DND-41 (cell line): ENCODE data around the gene PAK4.
"Not testable (repeated sequence)": the region's sequence is repeated elsewhere in the genome, so short reads cannot be mapped to it uniquely, and the experiment has no call there.

ENCODE experiments used
- ATAC-seq: fragments of 200-7000 bp; cut with Tn5 transposase; 3 replicates; pipeline ENCODE4 v1.9.1; 2021; ENCODE audit warnings: low read depth; ENCODE audit not compliant: insufficient read depth
- DNase-seq: peaks from one replicate; pipeline ENCODE4 v3.0.0-alpha.2; 2020
- H2AFZ ChIP-seq: 2 replicates; pipeline ENCODE4 v1.6.0; 2012; ENCODE audit warnings: low read depth, low read length
- H3K27ac ChIP-seq: 2 replicates; pipeline ENCODE4 v1.5.1; 2012; ENCODE audit warnings: low read length, inconsistent platforms
- H3K27me3 ChIP-seq: fragments of 200-600 bp; sonication (generic); 2 replicates; pipeline ENCODE4 v1.6.0; 2012; ENCODE audit warnings: low read length, mild to moderate bottlenecking, inconsistent platforms; ENCODE audit not compliant: insufficient read depth, poor library complexity
- H3K36me3 ChIP-seq: 2 replicates; pipeline ENCODE4 v1.5.1; 2012; ENCODE audit warnings: low read length, inconsistent platforms; ENCODE audit not compliant: insufficient read depth
- H3K4me1 ChIP-seq: 2 replicates; pipeline ENCODE4 v1.5.1; 2012; ENCODE audit warnings: mild to moderate bottlenecking, low read length; ENCODE audit not compliant: insufficient read depth
- H3K4me2 ChIP-seq: 2 replicates; pipeline ENCODE4 v1.6.0; 2012; ENCODE audit warnings: mild to moderate bottlenecking, moderate library complexity, low read length, inconsistent platforms; ENCODE audit not compliant: insufficient read depth
- H3K4me3 ChIP-seq, 2 experiments: fragments of 200-600 bp in 1 of 2; shearing (Covaris generic) in 1 of 2; 2 replicates each; pipeline ENCODE4 v1.5.1; 2012 to 2016; ENCODE audit warnings: inconsistent platforms in 2 of 2, low read length in 2 of 2, mild to moderate bottlenecking in 2 of 2, low read depth in 1 of 2, moderate library complexity in 1 of 2
- H3K79me2 ChIP-seq: 2 replicates; pipeline ENCODE4 v1.6.0; 2012; ENCODE audit warnings: low read length, inconsistent platforms; ENCODE audit not compliant: insufficient read depth
- H3K9ac ChIP-seq: 2 replicates; pipeline ENCODE4 v1.6.0; 2012; ENCODE audit warnings: low read depth, mild to moderate bottlenecking, inconsistent platforms, low read length, moderate library complexity
- H3K9me3 ChIP-seq: 2 replicates; pipeline ENCODE4 v1.5.1; 2012; ENCODE audit warnings: low read length, moderate library complexity, mild to moderate bottlenecking, inconsistent platforms; ENCODE audit not compliant: insufficient read depth, severe bottlenecking
- H4K20me1 ChIP-seq: 2 replicates; pipeline ENCODE4 v1.6.0; 2012; ENCODE audit warnings: low read length; ENCODE audit not compliant: insufficient read depth
- CTCF ChIP-seq: IDR thresholded peaks from 2 replicates; pipeline ENCODE4 v1.5.1; 2012; ENCODE audit warnings: borderline replicate concordance, low read length, moderate library complexity, mild to moderate bottlenecking; ENCODE audit not compliant: poor library complexity, severe bottlenecking; ENCODE audit errors: extremely low read depth
- EZH2 ChIP-seq: IDR thresholded peaks from 3 replicates; pipeline ENCODE4 v1.6.1; 2012; ENCODE audit warnings: borderline replicate concordance, low read depth, mild to moderate bottlenecking, moderate library complexity, low read length, inconsistent platforms; ENCODE audit not compliant: severe bottlenecking

PAK4 gene

DNA sequence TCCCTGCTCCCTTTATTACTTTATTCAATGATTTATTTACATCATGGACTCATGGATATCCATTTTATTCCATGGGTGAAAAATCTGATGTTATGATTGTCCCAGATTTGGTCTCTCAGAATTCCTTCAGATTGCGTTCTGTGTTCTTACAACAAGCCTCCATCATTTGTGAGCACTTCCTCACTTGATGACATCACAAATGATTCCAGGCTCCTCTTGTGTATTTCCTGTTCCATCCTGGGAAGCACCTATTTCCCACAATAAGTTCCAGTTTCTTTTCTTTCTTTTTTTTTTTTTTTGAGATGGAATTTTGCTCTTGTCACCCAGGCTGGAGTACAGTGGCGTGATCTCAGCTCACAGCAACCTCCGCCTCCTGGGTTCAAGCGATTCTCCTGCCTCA is 34.7 kb upstream of the PAK4 start:
- no peak for TF ChIP-seq CTCF
- TF ChIP-seq EZH2 = no peak
- Histone ChIP-seq H3K27me3 (peaks cover 1% of the 10 kb centered on the region), H3K4me2 (no peak overlapping the region), H3K4me1 (no peaks in the 10 kb centered on the region), H4K20me1 (no peaks in the 10 kb centered on the region), H3K27ac (no peak overlapping the region), H3K9ac (no peak overlapping the region), H3K9me3 (no peaks in the 10 kb centered on the region), H2AFZ (no peak overlapping the region), H3K79me2 (no peaks in the 10 kb centered on the region), H3K36me3 (no peaks in the 10 kb centered on the region), H3K4me3 (no peak overlapping the region)
- no peak for ATAC-seq
- DNase-seq = no peak

DNA sequence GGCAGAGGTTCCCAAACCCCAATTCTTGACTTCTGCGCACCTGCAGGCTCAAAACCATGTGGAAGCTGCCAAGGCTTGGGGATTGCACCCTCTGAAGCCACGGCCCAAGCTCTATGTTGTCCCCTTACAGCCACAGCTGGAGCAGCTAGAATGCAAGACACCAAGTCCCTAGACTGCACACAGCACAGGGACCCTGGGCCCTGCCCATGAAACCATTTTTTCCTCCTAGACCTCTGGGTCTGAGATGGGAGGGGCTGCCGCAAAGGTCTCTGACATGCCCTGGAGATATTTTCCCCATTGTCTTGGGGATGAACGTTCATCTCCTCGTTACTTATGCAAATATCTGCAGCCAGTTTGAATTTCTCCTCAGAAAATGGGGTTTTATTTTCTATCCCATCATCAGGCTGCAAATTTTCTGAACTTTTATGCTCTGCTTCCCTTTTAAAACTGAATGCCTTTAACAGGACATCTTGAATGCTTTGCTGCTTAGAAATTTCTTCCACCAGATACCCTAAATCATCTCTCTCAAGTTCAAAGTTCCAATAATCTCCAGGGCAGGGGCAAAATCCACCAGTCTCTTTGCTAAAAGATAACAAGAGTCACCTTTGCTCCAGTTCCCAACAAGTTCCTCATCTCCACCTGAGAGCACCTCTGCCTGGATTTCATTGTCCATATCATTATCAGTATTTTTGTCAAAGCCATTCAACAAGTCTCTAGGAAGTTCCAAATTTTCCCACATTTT is 29.6 kb upstream of the PAK4 start:
- not testable (repeated sequence) for H3K9me3 ChIP-seq, H3K4me1 ChIP-seq, H2AFZ ChIP-seq, H4K20me1 ChIP-seq, ATAC-seq, H3K79me2 ChIP-seq, H3K4me2 ChIP-seq, H3K36me3 ChIP-seq, H3K4me3 ChIP-seq, H3K9ac ChIP-seq, DNase-seq, H3K27ac ChIP-seq, H3K27me3 ChIP-seq

GRCh38 chr19:39097299-39097698 is 28.3 kb upstream of the PAK4 start:
- Histone ChIP-seq H3K36me3 (no peaks in the 10 kb centered on the region), H3K27me3 (no peaks in the 10 kb centered on the region), H3K79me2 (no peaks in the 10 kb centered on the region), H4K20me1 (no peaks in the 10 kb centered on the region), H3K9ac (no peak overlapping the region), H3K4me2 (no peak overlapping the region), H3K4me1 (no peaks in the 10 kb centered on the region), H3K9me3 (no peaks in the 10 kb centered on the region), H3K27ac (no peak overlapping the region), H2AFZ (no peak overlapping the region), H3K4me3 (no peak overlapping the region)
- ATAC-seq (no peak), DNase-seq (no peak)
- TF ChIP-seq EZH2 (no peak), CTCF (no peak)

DNA sequence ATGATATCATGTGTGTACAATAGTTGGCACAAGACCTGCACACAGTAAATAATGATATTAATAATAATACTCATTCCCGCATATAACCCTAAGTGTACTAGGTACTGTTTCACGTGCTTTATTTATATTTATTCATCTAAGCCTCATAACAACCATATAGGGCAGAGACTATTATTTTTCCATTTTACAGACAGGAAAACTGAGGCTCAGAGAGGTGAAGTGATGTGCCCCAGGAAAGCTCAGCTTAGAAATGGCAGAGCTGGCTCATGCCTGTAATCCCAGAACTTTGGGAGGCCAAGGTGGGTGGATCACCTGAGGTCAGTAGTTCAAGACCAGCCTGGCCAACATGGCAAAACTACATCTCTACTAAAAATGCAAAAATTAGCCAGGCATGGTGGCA is 27.9 kb upstream of the PAK4 start:
- no peaks in the 10 kb centered on the region for H3K9me3 ChIP-seq
- H3K79me2 ChIP-seq = no peaks in the 10 kb centered on the region
- no peaks in the 10 kb centered on the region for H3K4me1 ChIP-seq
- H2AFZ ChIP-seq = no peak overlapping the region
- no peak overlapping the region for H3K4me3 ChIP-seq
- H3K27ac ChIP-seq = no peak overlapping the region
- H3K27me3 ChIP-seq = no peaks in the 10 kb centered on the region
- no peaks in the 10 kb centered on the region for H4K20me1 ChIP-seq
- TF ChIP-seq CTCF (no peak), EZH2 (no peak)
- DNase-seq = no peak
- no peaks in the 10 kb centered on the region for H3K36me3 ChIP-seq
- no peak overlapping the region for H3K4me2 ChIP-seq
- no peak overlapping the region for H3K9ac ChIP-seq
- ATAC-seq = no peak
